ENCODE data around the gene UROD.

UROD gene

DNA sequence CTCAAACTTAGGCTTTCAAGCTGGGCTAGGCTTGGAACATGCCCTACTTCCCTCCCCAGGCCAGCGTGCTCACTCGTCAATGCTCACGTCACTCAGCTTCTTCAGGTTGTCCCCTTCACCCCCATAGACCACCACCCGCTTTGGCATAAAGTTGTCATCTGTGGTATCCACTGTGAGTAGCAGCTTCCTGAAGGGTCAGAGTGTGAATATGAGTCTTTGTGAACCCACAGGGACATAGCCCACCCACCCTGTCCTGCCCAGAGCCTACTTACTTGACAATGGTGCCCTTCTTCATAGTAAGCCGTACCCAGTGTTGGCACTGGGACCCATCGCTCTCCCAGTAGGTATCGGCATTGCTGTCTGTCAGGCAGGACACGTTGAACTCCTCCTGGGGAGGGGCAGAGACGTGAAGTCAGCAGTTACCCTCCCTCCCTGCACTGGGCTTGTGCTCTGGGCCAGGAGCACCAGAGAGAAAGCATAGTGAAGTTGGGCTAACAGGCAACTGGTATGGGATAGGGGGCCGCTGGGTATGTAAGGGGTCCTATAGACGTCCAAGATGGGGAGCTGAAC is 2.7 kb upstream of the UROD start:
- no peak for DNase-seq

DNA sequence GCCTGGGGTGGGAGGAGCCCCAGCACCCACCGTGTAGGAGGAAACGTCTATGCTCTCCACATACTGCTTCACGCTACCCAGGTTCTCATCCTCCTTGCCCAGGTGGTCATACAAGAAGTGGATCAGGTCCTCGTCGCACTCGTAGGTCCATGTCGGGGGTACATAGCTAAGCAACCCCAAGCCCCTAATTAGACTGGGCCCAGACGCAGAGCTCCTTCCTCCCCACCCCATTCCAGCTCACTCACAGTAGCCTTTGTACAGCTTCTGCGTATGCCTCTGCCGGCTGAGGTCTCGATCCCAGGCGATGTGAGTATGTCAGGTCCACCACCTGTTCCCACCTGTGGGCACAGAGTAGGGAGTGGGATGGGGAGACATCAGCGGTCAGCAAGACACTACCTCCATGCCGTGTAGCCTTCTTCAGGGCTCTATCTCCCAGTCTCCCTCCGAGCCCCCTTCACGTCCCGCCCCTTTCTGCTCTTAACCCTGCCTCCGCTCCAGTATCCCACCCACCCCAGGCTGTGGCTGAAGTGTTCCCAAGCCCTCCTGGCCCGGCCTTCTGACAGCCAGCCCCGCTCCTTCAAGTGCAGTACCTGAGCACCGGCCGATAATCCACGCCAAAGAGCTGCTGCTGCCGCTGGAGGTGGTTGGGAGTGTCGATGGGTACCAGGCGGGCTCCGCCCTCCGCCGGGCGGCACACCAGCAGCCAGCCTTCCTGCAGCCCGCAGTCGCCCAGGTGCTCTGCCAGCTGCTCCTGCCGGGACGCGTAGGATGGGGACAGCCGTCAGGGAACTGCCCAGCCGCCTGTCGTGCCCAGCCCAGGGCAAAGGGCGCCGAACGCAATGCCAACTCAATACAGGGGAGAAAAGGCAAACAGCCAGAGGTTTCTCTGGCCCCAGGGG is 1.8 kb upstream of the UROD start:
- DNase-seq = peak; percentile 44

DNA sequence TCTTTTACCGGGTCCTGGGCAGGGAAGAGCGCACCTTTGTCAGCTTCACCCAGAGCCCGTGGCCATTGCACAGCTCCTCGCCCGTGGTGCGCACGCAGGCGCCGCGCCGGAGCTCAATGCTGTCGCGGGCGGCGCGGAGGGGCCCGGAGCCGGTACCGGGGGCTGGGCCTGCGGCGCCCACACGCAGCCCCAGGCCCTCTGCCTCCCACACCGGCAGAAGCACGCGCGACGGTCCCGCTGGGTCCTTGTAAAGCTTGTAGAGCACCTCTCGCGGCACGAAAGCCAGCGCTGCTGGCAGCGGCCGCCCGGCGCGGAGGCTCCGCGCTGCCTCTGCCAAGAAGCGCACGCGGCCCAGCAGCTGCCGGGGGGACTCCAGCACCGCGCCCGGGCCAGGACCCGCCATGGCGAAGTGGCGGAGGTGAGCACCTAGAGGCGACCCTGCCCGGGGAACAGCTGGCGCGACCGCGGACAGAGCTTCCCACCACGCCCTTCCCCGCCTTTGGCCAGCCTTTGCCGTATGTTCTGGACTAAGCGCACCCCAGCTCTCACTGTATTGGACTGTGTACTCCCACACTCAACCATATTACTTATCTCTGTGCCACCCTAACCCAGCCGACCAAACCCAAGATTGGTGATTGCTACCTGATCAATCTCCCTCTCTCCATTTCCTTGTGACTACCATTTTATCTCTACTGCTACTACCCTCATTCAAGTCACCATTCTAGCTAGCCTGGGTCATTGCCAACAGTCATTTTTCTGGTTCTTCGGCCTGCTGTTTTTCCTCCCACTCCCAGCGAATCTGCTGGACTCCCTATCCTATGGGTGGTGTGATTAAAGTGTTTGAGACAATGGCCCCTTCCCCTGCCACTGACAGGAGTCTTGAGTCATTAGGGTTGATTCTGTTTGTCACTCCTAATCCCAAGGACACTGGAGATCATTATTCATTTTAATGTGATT is 921 bp upstream of the UROD start, which contains the start of gene HECTD3:
HECTD3 (minus strand) TSS at position 470 of the 957 bp plus-strand sequence; CDS start at position 403, 67 bp downstream.
- peak; percentile 85 for DNase-seq

DNA sequence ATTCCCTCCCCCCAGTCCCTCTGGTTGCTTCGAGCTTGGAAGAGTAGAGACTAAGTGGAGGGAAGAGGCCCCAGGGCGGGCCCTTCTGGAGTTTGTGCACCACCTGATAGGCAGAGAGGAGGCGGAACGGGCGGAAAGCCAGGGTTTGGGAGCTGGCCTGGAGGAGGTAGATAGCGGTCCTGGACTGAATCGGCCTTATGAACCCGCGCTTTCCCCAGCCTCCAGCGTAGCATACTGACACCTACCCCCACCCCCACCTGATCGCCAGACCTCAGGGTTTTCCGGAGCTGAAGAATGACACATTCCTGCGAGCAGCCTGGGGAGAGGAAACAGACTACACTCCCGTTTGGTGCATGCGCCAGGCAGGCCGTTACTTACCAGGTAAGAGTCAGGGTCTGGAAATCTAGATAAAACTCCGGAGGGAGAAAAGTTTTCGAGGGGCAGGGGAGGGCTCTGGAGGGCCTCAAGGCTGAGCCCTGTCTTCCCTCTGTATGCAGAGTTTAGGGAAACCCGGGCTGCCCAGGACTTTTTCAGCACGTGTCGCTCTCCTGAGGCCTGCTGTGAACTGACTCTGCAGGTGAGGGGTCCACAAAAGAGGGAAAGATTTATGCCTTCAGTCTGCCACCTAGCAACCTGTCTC is 705 bp downstream of the UROD start:
- peak; percentile 58 for DNase-seq

DNA sequence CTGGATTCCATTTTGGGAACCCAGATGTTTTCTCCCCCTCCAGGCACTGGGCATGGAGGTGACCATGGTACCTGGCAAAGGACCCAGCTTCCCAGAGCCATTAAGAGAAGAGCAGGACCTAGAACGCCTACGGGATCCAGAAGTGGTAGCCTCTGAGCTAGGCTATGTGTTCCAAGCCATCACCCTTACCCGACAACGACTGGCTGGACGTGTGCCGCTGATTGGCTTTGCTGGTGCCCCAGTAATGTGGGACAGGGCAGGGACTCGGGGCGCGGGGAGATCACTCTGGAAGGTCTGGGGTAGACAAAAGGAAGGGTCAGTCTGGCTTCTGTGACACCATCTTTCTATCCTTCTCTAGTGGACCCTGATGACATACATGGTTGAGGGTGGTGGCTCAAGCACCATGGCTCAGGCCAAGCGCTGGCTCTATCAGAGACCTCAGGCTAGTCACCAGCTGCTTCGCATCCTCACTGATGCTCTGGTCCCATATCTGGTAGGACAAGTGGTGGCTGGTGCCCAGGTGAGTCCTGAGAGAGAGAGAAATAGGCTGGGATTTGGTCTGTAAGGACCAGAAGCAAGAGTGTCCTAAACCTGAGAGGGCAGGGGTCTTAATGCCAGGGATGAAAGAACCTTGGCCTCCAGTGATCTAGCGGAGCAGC is 1.6 kb downstream of the UROD start:
- DNase-seq = no peak

DNA sequence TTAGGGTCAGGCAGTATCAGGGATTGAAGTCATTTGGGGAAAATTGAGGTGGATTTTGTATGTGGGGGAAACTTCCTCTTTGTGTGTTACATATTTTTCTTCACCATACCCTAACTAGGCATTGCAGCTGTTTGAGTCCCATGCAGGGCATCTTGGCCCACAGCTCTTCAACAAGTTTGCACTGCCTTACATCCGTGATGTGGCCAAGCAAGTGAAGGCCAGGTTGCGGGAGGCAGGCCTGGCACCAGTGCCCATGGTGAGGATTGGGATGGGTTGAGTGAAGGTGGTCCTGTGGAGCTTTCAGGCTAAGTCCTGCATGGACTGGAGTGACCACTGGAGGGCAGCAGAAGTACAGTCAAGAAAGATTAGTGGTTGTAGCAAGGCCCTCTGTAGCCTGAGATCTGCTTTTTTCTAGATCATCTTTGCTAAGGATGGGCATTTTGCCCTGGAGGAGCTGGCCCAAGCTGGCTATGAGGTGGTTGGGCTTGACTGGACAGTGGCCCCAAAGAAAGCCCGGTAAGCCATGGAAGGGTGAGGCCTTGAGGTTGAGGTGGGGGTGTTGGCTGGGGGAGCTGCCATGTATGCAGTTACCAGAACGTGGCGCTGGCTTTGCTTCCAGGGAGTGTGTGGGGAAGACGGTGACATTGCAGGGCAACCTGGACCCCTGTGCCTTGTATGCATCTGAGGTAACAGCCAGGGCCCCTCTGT is 2.4 kb downstream of the UROD start:
- DNase-seq = peak; percentile 78

DNA sequence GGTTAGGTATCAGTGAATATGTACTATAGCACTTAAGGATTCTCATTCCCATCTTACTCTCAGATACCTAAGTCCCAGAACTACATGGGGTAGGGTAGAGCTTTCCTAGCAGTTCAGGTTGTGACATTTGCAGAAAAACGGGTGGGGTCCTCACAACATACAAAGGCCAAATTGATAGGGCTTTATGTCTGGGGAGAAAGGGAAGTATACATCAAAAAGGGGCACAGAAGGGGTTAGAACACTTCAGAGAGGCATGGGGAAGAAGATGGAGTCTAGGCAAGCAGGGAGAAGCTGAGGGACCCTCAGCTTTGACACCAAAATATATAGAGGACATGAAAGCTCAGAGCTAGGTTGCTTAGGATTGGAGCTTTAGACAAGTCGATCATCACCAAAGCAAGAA is 3.6 kb downstream of the UROD start:
- DNase-seq = no peak

DNA sequence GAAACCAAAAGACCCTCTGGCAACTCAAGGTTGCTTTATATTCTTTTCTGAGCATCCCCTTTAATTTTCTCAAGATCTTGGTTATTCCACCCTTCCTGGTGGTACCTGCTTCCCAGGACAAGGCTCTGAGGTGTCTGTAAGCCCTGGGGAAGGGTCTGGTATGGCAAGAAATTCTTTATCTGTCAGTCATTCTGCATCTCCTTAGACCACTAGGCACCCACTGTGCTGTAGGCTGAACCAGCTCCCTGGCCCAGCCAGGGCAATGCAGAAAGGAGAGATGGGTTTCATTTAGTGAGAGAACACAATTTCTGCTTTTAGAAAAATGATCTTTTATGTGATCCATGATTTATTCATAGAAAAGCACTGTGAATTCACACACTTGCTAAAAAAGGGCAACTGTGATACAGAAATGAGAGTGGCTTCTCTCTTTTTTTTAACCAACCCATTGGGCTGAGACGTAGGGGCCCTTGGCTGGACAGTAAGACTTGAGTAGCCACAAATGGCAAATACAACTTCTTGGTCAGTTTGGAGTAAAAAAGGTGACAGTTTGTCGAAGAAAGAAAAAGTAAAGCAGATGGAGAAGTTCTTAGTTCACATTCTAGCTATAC is 4.1 kb downstream of the UROD start:
- DNase-seq = no peak

DNA sequence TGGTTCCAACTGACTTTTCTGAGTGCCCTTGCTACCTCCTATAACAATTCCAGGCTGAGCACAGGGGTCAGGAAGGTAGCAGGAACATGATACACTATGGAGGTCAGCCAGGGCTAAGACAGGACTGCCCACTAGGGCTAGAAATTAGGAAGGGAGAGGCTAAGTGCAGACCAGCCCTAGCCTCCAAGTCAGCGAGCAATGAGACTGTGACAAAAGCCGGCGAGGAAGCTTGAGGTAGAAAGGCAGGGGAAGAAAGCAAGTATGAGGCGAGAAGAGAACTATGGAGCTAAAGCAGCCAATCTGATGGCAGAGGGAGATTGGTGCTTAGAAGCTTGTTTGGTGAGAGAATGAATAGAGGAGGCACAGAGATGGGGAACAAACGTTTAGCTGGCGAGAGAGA is 4.7 kb downstream of the UROD start:
- DNase-seq = no peak

DNA sequence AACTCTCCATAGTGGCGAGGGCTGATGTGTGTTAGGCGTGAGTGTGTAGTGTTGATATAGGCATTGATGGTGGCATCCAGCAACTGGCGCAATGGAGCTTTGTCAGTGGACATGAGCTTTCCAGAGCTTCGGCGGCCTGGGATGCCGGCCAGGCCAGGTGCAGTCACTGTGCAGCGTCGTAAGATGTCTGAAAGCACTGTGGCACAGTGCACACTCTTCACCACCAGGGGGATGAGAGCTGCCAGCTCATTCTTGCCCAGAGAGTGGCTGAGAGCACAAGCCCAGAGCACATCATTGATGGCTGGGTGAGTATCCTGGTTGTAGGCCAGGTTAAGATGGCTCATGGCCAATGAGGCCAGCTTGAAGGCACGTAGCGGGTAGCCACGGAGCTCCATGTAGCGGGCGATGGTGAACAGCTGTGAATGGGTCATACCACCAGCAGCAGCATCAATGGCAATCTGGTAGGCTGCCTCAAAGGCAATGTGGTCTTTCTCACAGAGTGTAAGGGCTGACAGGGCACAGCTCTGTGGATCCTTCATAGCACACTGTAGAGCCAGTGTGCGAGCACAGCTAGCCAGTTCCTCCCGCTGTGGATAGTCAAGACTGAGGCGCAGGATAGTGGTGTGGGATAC is 6.7 kb downstream of the UROD start:
- DNase-seq = peak; percentile 90

DNA sequence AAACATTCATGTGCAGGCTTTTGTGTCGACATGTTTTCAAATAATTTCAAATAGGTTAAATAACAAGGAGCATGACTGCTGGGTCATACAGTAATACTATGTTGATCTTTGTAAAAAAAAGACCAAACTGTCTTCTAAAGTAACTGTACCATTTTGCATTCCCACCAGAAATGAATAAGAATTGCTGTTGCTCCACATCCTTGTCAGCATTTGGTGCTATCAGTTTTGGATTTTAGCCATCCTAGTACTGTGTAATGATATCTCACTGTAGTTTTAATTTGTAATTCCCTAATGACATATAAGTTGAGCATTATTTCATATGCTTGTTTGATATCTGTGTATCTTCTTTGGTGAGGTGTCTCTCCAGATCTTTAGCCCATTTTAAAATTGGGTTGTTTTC is 11.6 kb downstream of the UROD start:
- DNase-seq = no peak

DNA sequence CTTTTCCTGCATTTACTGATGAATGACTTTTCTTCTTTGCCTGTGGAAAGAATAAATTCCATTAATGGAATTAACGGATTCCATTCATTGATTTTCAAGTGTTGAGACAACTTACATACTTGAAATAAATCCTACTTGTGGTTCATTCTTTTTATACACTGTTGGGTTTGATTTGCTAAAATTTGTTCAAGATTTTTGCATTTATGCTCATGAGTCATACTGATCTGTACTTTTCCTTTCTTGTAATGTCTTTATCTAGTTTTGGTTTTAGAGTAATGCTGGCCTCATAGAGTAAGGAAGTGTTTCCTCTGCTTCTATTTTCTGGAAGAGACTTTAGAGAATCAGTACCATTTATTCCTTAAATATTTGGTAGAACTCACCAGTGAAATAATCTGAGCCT is 14.4 kb downstream of the UROD start:
- no peak for DNase-seq

DNA sequence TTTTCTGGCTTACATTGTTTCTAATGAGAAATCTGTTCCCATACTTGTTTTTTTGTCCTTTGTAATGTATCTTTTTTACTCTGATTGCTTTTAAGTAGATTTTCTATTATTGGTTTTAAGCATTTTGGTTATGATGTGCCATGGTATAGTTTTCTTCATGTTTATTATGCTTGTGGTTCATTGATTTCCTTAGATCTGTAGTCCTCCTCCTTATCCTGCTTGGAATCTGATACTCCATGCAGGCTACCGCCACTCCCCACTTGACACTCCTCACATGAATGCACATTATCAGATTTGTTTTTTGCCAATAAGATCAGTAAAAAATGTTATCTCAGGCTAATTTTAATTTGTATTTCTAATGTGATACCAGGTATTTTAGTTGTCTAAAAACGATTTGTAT is 20.8 kb downstream of the UROD start:
- DNase-seq = no peak

DNA sequence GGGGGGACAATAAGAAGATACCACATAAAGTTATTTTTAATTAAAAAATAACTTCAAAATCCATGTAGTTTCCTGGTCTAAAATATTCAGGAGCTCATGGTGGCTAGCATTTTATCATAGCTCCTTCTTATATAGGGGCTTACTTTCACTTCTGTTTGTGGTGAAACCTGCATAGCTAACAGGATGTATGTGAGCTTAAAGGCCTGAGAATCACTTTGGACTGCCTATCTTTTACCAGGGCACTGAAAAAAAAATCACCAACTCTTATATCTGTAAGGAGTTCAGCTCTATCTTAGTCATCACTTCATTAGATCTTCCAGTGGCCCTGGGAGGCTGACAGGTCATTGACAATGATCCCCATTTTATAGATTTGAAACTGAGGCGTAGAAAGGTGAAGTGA is 21.3 kb downstream of the UROD start:
- DNase-seq = no peak

DNA sequence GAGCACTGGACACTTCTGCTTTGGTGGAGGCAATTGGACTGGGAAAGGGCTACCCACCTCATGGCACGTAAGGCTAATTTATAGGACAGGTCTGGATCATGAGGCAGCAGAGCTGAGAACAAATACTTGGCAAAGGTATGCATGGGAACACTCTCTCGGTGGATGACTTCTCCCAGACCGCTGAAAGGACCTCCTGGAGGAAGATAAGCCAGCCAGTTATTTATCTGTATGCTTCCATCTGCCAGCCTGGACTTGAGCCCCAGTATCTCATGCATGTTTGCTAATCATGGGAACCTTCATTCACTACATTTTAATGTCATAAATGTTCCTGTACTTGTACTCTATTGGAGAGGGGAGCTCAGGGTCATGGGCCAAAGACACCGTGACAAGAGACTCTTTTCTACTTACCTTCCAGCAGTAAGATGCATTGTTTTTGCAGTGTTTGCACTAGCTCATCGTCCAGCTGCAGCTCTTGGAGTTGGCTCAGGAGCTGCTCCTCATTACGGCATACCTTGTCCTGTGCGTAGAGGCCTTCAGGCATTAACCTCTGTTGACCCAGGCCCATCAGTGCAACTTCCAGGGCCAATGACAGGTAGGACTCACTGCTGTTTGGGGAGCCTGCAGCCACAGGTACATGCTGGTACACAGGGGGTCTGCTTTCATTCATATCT is 23.7 kb downstream of the UROD start:
- no peak for DNase-seq

DNA sequence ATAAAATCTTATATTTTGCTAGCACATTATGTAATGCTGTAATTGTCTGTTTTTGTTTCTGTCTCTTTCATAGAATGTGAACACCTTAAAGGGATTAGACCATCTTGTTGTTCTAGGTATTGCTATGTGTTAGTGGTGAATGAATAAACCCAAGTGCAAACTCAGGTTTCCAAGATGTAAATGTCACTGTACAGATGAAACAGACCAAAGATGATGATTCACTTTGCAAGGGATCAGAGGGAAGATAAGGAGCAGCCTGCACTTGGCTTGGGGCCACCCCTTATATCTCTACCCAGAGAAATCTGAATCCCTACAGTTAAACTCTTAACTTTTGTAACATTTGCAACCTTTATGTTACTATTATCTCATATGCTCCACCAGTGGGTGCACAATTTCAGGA is 25.4 kb downstream of the UROD start:
- no peak for DNase-seq

DNA sequence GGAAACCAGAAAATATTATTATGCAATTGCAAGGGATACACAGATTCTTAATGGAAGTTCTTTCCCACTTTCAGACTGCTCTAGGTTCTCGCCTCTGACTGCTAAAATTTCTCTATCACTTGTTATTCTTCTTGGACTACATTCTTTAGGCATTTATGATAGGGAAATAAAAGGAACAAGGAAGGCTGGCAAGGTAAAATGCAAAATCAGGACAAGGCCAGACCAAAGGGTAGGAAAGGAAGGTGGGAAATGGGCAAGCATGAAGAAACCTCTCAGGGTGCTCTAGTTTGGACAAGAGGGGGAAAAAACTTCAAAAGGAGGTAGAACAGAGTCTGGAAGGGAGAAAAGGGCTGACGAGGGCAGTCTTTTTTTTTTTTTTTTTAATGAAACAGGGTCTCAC is 26.2 kb downstream of the UROD start:
- no peak for DNase-seq

DNA sequence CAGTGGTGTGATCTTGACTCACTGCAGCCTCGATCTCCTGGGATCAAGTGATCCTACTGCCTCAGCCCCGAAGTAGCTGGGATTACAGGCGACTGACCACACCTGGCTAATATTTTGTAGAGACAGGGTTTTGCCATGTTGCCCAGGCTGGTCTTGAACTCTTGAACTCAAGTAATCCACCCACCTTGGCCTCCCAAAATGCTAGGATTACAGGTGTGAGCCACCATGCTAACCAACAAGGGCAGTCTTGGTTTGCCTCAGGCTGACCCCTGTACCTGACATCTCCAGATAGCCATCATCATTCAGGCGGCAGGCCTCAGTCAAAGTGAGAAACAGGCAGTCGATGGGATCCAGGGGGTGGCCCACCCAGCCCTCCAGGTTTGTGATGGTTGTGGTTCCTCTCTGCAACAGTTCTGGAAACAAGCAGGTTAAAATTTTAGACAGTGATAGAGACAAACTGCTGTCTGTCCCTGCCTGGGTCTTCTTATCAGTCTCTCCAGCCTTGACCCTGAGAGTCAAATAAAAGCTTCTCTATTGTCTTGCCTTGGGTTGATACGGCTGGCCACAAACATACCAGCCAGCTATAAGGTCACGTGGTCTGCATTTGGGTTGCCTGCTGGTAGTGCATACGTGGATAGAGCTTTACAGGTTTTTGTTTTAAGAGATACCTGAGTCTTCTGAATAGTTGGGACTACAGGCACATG is 26.8 kb downstream of the UROD start:
- no peak for DNase-seq

DNA sequence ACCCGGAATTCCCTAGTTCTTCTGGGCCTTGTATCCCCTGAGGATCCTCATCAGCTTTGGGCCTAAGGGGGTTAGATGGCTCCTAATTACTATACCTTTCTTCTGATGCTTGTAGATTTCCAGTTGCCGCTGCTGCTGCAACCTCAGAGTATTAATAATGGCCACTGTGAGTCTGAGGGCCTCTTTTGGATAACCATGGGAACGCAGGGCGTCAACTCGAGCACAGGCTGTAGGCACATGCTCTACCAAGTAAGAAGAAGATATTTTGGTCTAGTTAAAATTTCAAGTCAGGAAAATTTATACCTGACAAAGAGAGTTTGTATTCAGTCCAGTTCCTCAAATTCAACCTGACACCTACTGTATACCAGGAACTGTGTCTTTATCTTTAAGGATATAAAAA is 28.2 kb downstream of the UROD start:
- DNase-seq = no peak

Data from NCI-H774 (cell line).